Measurements from ENCODE around the gene ATG16L1.

- TF ChIP-seq CTCF (IDR thresholded peaks at IDR 0.05) (no peak), POLR2A (IDR thresholded peaks at IDR 0.05) (no peak)
Observed at GRCh38 chr2:233331536-233331935, 80.1 kb downstream of the ATG16L1 start.

All from right lobe of liver (tissue), 4 donors.